ENCODE measurements around the gene NR2F2. TPM values are rescaled to one million over a fixed set of nuclear protein-coding genes. Genes with fewer than 3 reads are reported as not detected.

The NR2F2 gene
- total RNA-seq, 1 donor from 2014 or later, result 1.9 TPM

DNA sequence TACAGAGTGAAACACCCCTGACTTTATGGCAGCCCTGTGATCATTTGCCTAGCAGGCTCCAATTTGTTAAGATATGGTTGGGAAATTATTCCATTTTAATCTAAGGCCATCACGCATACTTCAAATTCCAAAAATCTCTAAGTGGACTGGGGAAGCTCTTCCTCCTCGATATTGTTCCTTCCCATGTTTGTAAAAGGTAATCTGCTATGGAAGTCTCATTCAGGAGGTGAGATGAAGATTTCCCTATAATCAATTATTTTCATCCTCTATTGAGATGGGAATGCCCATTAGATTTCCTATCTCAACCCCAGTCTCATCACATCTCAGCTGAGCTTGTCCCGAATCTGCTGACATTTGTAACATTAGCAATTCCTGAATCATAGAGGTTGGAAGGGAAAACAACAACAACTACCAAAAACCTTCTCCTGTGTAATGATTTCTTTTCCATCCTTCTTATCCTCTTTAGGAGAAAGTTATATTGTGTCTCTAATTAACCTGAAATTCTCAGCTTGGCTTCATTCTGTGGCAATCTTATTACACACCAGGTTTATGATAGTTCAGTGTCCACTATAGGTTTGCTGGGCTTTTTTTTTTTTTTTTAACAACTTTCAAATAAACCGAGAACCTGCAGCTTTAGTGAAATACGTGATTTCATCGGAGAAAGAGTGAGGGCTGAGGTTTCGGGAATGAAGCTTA is 2.2 kb upstream of the NR2F2 start:
- H3K27ac Mint-ChIP-seq (ENCODE audit: unreplicated experiment), result no peak overlapping the region
- H3K27me3 Mint-ChIP-seq (ENCODE audit: unreplicated experiment), result peaks cover 44% of the 10 kb centered on the region

DNA sequence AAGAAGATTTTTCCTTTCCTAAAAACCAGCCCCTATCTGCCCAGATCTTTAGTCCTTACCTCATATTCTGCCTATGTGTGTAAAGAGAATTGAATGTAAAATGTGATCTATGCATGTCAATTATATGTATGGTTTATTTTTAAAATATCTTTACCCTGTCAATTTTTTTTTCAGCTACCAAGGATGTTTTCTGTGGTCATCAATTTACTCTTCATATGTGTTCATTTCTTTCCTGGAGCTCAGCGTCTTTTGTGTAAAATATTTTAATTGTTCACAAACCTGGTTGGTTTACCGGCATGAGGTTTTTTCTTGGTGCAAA is 1.7 kb upstream of the NR2F2 start:
- H3K4me1 Mint-ChIP-seq (ENCODE audit: low read depth, unreplicated experiment), result peaks cover 9% of the 10 kb centered on the region

More for the DNA sequence above, 2.2 kb upstream of the NR2F2 start:
- TF ChIP-seq, protein P1, sequence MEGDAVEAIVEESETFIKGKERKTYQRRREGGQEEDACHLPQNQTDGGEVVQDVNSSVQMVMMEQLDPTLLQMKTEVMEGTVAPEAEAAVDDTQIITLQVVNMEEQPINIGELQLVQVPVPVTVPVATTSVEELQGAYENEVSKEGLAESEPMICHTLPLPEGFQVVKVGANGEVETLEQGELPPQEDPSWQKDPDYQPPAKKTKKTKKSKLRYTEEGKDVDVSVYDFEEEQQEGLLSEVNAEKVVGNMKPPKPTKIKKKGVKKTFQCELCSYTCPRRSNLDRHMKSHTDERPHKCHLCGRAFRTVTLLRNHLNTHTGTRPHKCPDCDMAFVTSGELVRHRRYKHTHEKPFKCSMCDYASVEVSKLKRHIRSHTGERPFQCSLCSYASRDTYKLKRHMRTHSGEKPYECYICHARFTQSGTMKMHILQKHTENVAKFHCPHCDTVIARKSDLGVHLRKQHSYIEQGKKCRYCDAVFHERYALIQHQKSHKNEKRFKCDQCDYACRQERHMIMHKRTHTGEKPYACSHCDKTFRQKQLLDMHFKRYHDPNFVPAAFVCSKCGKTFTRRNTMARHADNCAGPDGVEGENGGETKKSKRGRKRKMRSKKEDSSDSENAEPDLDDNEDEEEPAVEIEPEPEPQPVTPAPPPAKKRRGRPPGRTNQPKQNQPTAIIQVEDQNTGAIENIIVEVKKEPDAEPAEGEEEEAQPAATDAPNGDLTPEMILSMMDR (IDR thresholded peaks at IDR 0.05; ENCODE audit: partially characterized antibody, unreplicated experiment), result no peak
- no peaks in the 10 kb centered on the region for H3K36me3 Mint-ChIP-seq (ENCODE audit: unreplicated experiment)
- peaks cover 9% of the 10 kb centered on the region for H3K4me1 Mint-ChIP-seq (ENCODE audit: low read depth, unreplicated experiment)
- no peak for DNase-seq
- H3K4me3 Mint-ChIP-seq (ENCODE audit: unreplicated experiment), result no peak overlapping the region
- peaks cover 21% of the 10 kb centered on the region for H3K9me3 Mint-ChIP-seq (ENCODE audit: unreplicated experiment)

DNA sequence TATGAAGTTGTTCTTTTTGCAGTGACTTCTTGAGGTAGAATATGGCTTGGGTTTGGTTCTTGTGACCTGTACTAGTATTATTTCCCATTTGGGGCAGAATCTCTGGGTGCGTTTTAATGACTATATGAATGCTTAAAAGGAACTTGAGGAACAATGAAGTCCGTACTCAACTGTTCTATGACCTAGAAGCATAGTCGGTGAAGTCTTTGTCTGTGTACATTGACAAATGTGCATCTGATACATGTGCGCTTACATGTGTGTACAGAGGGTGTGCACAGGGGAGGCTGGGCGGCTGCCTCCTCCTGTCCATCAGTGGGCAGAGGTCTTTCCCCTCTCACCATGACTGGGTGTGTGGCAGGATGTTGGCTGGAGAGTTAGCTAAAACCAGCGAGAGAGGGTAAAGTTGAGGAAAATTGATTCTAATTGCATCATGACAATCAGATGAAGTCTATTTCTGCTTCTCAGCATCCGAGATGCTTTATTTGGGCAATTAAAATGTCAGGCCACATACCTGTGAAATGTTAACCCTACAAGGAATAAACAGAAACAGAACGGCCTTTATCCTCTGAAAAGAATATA is 1.0 kb upstream of the NR2F2 start:
- Mint-ChIP-seq H3K4me1 (ENCODE audit: low read depth, unreplicated experiment) (peaks cover 9% of the 10 kb centered on the region), H3K27ac (ENCODE audit: unreplicated experiment) (no peak overlapping the region), H3K27me3 (ENCODE audit: unreplicated experiment) (peaks cover 44% of the 10 kb centered on the region), H3K4me3 (ENCODE audit: unreplicated experiment) (peak overlapping the region; percentile 86), H3K9me3 (ENCODE audit: unreplicated experiment) (peaks cover 19% of the 10 kb centered on the region), H3K36me3 (ENCODE audit: unreplicated experiment) (no peaks in the 10 kb centered on the region)
- no peak for DNase-seq
- TF ChIP-seq, protein P1 (IDR thresholded peaks at IDR 0.05; ENCODE audit: partially characterized antibody, unreplicated experiment), result no peak

More for the DNA sequence above, 1.7 kb upstream of the NR2F2 start:
- H3K27me3 Mint-ChIP-seq (ENCODE audit: unreplicated experiment), result peaks cover 45% of the 10 kb centered on the region
- TF ChIP-seq, protein P1 (IDR thresholded peaks at IDR 0.05; ENCODE audit: partially characterized antibody, unreplicated experiment), result no peak
- H3K27ac Mint-ChIP-seq (ENCODE audit: unreplicated experiment), result no peak overlapping the region
- H3K9me3 Mint-ChIP-seq (ENCODE audit: unreplicated experiment), result peaks cover 19% of the 10 kb centered on the region
- DNase-seq, result no peak
- H3K4me3 Mint-ChIP-seq (ENCODE audit: unreplicated experiment), result no peak overlapping the region
- H3K36me3 Mint-ChIP-seq (ENCODE audit: unreplicated experiment), result no peaks in the 10 kb centered on the region

DNA sequence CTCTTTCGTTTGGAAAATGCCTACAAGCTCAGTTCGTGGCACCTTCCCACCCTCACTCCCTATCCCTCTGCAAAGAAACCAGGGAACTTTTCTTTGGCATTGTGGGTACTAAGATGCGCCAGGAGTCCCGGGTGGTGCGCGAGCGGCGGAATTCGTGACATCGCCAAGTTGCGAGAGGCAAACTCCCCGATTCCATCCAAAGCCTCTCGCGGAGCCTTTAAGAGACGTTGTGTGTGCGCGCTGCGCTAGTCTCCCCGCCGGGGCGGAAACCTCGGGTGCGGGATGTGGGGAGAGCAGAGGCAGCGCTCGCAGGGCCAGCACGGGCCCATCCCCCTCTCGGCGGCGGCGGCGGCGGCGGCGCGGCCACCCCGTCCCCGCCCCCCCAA is 443 bp upstream of the NR2F2 start:
- H3K27ac Mint-ChIP-seq (ENCODE audit: unreplicated experiment), result peak overlapping the region; percentile 28
- peaks cover 45% of the 10 kb centered on the region for H3K27me3 Mint-ChIP-seq (ENCODE audit: unreplicated experiment)
- TF ChIP-seq, protein P1 (IDR thresholded peaks at IDR 0.05; ENCODE audit: partially characterized antibody, unreplicated experiment), result no peak
- peaks cover 9% of the 10 kb centered on the region for H3K4me1 Mint-ChIP-seq (ENCODE audit: low read depth, unreplicated experiment)
- H3K36me3 Mint-ChIP-seq (ENCODE audit: unreplicated experiment), result no peaks in the 10 kb centered on the region
- peak; percentile 72 for DNase-seq
- peaks cover 17% of the 10 kb centered on the region for H3K9me3 Mint-ChIP-seq (ENCODE audit: unreplicated experiment)
- H3K4me3 Mint-ChIP-seq (ENCODE audit: unreplicated experiment), result peak overlapping the region; percentile 86

Data from glutamatergic neuron (in vitro differentiated cells).